ENCODE results near the gene GNE.

Gene GNE

DNA sequence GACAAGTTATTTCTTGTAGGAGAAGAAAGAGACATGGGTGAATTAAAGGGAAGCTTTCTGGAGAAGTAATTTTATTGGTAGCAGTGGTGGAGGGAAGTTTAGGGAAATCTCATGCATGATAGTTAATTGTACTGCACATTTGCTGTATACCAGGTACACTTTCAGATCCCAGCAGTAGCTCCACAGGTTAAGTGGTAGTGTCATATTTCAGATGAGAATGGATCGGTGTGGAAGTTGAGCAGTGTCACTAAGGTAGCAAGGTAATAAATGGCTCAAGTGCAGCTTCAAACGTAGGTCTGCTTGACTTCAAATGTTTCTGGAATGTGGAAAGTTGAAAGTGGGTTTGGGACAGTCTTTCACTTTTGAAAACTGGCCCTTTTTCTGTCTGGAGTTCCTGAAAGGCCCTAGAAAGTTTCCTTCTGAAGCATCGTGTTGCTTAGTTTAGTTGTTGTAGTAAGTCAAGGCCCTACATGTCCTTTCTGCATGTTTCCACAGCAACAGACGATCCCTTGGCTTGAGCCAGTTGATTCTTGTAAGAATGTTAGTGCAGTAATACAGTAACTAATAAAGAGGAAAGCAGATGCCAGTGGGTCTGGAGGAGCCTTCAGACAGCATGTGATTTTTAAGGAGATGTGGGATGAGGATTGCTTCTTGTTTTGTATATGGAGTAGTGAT lies 63.8 kb downstream of the GNE start:
- TF ChIP-seq, protein P1, sequence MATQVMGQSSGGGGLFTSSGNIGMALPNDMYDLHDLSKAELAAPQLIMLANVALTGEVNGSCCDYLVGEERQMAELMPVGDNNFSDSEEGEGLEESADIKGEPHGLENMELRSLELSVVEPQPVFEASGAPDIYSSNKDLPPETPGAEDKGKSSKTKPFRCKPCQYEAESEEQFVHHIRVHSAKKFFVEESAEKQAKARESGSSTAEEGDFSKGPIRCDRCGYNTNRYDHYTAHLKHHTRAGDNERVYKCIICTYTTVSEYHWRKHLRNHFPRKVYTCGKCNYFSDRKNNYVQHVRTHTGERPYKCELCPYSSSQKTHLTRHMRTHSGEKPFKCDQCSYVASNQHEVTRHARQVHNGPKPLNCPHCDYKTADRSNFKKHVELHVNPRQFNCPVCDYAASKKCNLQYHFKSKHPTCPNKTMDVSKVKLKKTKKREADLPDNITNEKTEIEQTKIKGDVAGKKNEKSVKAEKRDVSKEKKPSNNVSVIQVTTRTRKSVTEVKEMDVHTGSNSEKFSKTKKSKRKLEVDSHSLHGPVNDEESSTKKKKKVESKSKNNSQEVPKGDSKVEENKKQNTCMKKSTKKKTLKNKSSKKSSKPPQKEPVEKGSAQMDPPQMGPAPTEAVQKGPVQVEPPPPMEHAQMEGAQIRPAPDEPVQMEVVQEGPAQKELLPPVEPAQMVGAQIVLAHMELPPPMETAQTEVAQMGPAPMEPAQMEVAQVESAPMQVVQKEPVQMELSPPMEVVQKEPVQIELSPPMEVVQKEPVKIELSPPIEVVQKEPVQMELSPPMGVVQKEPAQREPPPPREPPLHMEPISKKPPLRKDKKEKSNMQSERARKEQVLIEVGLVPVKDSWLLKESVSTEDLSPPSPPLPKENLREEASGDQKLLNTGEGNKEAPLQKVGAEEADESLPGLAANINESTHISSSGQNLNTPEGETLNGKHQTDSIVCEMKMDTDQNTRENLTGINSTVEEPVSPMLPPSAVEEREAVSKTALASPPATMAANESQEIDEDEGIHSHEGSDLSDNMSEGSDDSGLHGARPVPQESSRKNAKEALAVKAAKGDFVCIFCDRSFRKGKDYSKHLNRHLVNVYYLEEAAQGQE (IDR thresholded peaks at IDR 0.05; ENCODE audit: insufficient read depth in 1 of 2, low read depth in 2 of 2, low read length in 2 of 2): no peak
- TF ChIP-seq TAF1 (IDR thresholded peaks at IDR 0.05; ENCODE audit: borderline replicate concordance, insufficient read depth, low read length) (no peak), FOXP2 (optimal IDR thresholded peaks at IDR 0.05; ENCODE audit: borderline replicate concordance, extremely low read depth, extremely low read length, insufficient read depth) (no peak), POLR2AphosphoS5 (IDR thresholded peaks at IDR 0.05; ENCODE audit: low read depth, low read length) (no peak), SIN3A (IDR thresholded peaks at IDR 0.05; ENCODE audit: borderline replicate concordance, insufficient read depth, low read length) (no peak)

DNA sequence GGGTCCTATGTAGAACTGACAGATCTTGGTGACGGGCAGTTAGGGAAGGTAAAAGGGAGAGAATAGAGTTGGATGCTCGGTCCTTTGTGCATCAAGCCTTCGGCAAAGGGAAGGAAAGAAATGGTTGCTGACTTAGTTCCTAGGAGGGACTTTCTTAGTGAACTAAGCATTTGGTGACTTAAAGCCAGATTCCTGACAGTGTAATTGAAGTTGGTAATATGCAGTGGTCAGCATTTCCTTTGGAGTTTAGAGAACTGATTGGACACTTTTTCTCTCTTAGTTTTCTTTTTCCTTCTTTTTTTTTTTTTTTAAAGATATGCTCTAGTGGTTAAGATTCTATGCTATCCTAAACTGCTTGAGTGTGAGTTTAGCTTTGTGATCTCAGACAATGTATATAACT lies 65.2 kb downstream of the GNE start:
- TF ChIP-seq, protein P1 (IDR thresholded peaks at IDR 0.05; ENCODE audit: insufficient read depth in 1 of 2, low read depth in 2 of 2, low read length in 2 of 2): no peak
- TF ChIP-seq POLR2AphosphoS5 (IDR thresholded peaks at IDR 0.05; ENCODE audit: low read depth, low read length): no peak

DNA sequence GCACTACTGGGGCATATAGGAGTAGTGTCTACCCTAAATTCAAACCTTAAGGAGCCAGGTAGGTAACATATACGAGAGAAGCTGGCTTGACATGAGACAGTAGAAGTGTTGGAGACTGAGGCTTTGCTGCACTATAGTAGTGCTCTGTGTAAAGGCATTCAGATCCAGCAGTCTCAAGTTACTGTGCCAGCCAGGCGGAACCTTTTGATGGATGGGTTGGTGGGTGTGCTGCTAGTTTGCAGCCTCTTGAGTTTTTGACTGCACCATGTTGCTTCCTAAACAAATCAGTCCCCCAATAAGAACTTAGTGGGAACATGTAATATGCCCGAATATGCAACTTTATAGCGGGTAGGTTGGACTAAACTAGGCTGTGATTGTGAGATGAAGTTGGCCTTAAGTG lies 66.1 kb downstream of the GNE start:
- no peak for TF ChIP-seq SIN3A (IDR thresholded peaks at IDR 0.05; ENCODE audit: borderline replicate concordance, insufficient read depth, low read length)
- no peak for TF ChIP-seq TAF1 (IDR thresholded peaks at IDR 0.05; ENCODE audit: borderline replicate concordance, insufficient read depth, low read length)
- no peak for TF ChIP-seq FOXP2 (optimal IDR thresholded peaks at IDR 0.05; ENCODE audit: borderline replicate concordance, extremely low read depth, extremely low read length, insufficient read depth)
- TF ChIP-seq POLR2AphosphoS5 (IDR thresholded peaks at IDR 0.05; ENCODE audit: low read depth, low read length): no peak
- TF ChIP-seq, protein P1 (IDR thresholded peaks at IDR 0.05; ENCODE audit: insufficient read depth in 1 of 2, low read depth in 2 of 2, low read length in 2 of 2): no peak

DNA sequence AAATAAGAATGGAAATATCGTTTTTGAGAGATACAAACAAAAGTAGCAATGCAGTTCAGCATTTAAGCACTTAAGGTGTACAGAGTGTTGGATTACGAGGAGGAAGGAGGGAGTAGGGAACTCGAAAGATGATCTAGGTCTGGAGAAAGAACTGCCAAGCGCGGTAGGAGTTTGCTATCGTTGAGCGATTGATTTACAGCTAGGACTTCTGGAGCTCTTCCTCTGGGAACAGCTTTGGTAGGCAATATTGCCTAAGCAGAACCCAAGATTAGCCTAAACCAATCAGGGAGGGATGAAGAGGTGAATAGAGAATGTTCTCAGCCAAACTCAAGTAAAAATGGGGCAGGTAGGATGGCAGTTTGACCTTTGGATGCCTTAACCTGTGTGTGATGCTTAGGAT lies 66.6 kb downstream of the GNE start:
- no peak for TF ChIP-seq POLR2AphosphoS5 (IDR thresholded peaks at IDR 0.05; ENCODE audit: low read depth, low read length)
- no peak for TF ChIP-seq TAF1 (IDR thresholded peaks at IDR 0.05; ENCODE audit: borderline replicate concordance, insufficient read depth, low read length)
- TF ChIP-seq, protein P1 (IDR thresholded peaks at IDR 0.05; ENCODE audit: insufficient read depth in 1 of 2, low read depth in 2 of 2, low read length in 2 of 2): no peak
- no peak for TF ChIP-seq FOXP2 (optimal IDR thresholded peaks at IDR 0.05; ENCODE audit: borderline replicate concordance, extremely low read depth, extremely low read length, insufficient read depth)
- TF ChIP-seq SIN3A (IDR thresholded peaks at IDR 0.05; ENCODE audit: borderline replicate concordance, insufficient read depth, low read length): no peak

DNA sequence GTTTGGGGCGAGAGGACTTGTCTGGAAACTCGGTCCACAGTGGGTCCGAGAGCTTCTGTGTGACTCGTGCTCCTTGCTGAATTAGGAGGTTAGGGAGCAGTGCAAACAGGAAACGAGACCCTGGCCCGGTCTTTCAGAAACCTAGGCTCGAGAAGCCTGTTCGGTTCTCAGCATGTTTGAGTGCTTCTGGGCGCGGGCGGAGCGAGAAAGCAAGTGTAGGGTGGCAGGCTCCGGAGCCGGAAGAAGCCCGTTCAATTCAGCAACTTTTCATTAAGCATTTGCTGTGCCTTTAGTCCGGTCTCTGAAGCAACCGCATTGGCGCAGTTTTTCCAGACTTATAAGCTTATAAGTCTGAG lies 67.0 kb downstream of the GNE start:
- TF ChIP-seq SIN3A (IDR thresholded peaks at IDR 0.05; ENCODE audit: borderline replicate concordance, insufficient read depth, low read length) (no peak), FOXP2 (optimal IDR thresholded peaks at IDR 0.05; ENCODE audit: borderline replicate concordance, extremely low read depth, extremely low read length, insufficient read depth) (no peak), POLR2AphosphoS5 (IDR thresholded peaks at IDR 0.05; ENCODE audit: low read depth, low read length) (no peak), TAF1 (IDR thresholded peaks at IDR 0.05; ENCODE audit: borderline replicate concordance, insufficient read depth, low read length) (no peak)
- TF ChIP-seq, protein P1 (IDR thresholded peaks at IDR 0.05; ENCODE audit: insufficient read depth in 1 of 2, low read depth in 2 of 2, low read length in 2 of 2): no peak

Measured in PFSK-1 (cell line).